Left ventricle myocardium inferior (tissue), 1 donor: ENCODE results near the gene NRXN2. TPM values are rescaled to one million over a fixed set of nuclear protein-coding genes. Genes with fewer than 3 reads are reported as not detected.

Source experiments
- DNase-seq: peaks from one replicate; pipeline ENCODE4 v3.0.0-alpha.2; 2020
- H3K27ac ChIP-seq: fragments of 200-600 bp; replicated peaks from 2 replicates; pipeline ENCODE4 v1.8.0; 2021
- H3K27me3 ChIP-seq: fragments of 200-600 bp; 2 replicates; pipeline ENCODE4 v1.8.0; 2021; ENCODE audit warnings: low read depth
- H3K36me3 ChIP-seq: fragments of 200-600 bp; 2 replicates; pipeline ENCODE4 v1.8.0; 2021
- H3K4me1 ChIP-seq: fragments of 200-600 bp; 2 replicates; pipeline ENCODE4 v1.8.0; 2021
- H3K4me3 ChIP-seq: fragments of 200-600 bp; 2 replicates; pipeline ENCODE4 v1.8.0; 2021; ENCODE audit warnings: mild to moderate bottlenecking, moderate library complexity
- H3K9me3 ChIP-seq: fragments of 200-600 bp; replicated peaks from 2 replicates; pipeline ENCODE4 v1.8.0; 2021
- intact Hi-C: fragments of 100-400 bp; cut with micrococcal nuclease; formaldehyde crosslinking; loops from one replicate; pipeline ENCODE4 v1.11.0; 2022
- total RNA-seq: library from RNA; stranded (reverse); fragmentation: NEBNext Ultra II Directional; extraction: Animal tissue kit (Norgen Biotek cat#: 25700); gene quantifications from one replicate; pipeline ENCODE4 v1.2.1, GENCODE V29; 2021
- TF ChIP-seq, protein P1 (sequence below): fragments of 200-600 bp; IDR thresholded peaks from 2 replicates; pipeline ENCODE4 v1.8.0; 2021; ENCODE audit warnings: antibody characterized with exemption, mild to moderate bottlenecking, borderline replicate concordance
- donor health status: DM: no; HTN: yes; CAD: no; lungs with severe emphysema.

NRXN2 gene
- total RNA-seq, 1 donor from 2014 or later, result 0.71 TPM

DNA sequence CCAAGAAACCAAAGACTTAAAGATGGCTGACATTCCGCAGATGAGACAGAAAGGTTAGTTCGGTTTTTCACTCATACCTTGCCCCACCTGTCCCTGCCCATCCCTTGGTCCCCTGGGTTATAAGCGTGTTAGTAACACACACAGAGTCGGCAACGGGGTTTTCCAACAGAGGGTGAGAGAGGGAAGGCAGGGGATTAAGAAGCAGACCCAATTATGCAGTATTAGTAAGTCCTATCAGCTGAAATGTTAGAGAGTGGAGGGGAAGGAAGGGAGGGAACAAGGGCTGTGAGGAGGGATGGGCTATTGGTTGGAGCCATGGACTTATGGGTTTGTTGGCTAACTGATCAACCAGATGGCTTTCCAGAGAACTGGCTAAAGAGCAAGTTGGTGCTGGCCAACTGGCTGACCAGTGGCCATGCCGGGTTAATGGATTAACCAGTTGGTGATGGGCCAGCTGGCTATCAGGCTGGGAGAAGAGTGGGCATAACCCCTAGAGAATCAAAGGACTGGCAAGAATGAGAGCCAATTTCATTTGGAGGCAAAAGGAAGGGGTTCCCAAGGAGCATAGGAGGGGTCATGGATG, 45.5 kb downstream of the NRXN2 start:
- TF ChIP-seq, protein P1, sequence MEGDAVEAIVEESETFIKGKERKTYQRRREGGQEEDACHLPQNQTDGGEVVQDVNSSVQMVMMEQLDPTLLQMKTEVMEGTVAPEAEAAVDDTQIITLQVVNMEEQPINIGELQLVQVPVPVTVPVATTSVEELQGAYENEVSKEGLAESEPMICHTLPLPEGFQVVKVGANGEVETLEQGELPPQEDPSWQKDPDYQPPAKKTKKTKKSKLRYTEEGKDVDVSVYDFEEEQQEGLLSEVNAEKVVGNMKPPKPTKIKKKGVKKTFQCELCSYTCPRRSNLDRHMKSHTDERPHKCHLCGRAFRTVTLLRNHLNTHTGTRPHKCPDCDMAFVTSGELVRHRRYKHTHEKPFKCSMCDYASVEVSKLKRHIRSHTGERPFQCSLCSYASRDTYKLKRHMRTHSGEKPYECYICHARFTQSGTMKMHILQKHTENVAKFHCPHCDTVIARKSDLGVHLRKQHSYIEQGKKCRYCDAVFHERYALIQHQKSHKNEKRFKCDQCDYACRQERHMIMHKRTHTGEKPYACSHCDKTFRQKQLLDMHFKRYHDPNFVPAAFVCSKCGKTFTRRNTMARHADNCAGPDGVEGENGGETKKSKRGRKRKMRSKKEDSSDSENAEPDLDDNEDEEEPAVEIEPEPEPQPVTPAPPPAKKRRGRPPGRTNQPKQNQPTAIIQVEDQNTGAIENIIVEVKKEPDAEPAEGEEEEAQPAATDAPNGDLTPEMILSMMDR, result no peak
- intact Hi-C loops, result no loop called here
- H3K27ac ChIP-seq, result no peak overlapping the region
- H3K4me3 ChIP-seq, result no peak overlapping the region
- H3K36me3 ChIP-seq, result no peaks in the 10 kb centered on the region
- H3K4me1 ChIP-seq, result peaks cover 16% of the 10 kb centered on the region
- H3K27me3 ChIP-seq, result peaks cover 50% of the 10 kb centered on the region
- DNase-seq, result no peak
- H3K9me3 ChIP-seq, result no peaks in the 10 kb centered on the region

DNA sequence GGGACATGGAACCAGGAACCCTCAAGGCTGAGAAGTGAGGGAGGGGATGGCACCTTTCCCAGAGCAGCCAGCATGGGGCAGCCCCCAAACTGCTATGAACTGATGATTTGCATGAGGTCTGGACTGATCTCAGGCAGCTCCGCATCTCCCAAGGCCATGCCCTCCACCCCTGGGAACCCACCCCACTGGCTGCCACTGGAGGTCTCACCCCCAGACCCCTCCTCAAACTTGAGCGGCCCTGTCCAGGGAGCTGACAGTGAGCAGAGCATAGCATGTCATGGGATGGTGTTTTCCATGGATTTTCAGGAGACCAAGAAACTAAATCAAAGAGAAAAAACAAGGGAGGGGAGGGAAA, 46.8 kb downstream of the NRXN2 start:
- no peak overlapping the region for H3K4me3 ChIP-seq
- no peak for DNase-seq
- TF ChIP-seq, protein P1, result no peak
- peaks cover 16% of the 10 kb centered on the region for H3K4me1 ChIP-seq
- H3K27me3 ChIP-seq, result peaks cover 51% of the 10 kb centered on the region
- intact Hi-C loops, result no loop called here
- H3K36me3 ChIP-seq, result no peaks in the 10 kb centered on the region
- H3K9me3 ChIP-seq, result no peaks in the 10 kb centered on the region
- no peak overlapping the region for H3K27ac ChIP-seq

DNA sequence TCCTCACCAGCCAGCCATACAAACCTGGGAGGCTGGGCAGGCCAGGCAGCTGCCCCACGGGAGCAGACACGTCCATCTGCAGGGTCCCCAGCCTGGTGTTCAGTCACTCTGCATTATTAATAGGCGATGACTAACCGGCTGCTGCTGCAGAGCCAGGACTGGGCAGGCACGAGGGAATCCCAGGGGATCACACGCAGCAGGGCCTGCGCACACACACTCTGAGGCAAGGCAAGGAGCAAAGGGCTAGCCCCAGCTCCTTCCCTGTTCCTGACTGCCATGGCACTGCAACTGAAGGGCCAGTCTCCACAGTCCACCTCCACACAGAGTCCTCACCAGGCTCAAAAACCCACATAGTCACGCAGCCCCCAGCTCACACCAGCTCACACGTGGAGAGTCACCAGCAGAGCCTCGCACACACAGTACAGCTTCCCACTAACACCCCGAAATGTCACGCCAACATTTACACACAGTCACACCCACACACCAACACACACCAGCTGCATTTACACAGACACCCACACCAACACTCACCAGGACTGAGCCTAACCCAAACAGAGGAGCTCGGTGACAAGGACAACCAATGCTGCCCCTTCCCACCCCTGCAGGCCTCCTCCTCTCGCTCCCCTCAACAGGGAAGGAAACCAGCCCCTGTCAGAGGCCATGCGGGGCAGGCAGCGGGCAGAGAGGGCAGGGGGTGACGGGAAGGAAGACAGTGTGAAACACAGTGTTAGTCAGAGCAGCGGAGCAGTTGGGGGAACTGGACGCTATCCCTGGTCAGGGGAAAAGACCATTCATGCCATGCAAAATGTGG, 47.3 kb downstream of the NRXN2 start:
- peak; percentile 80 for DNase-seq
- no peaks in the 10 kb centered on the region for H3K9me3 ChIP-seq
- H3K4me3 ChIP-seq, result no peak overlapping the region
- H3K27ac ChIP-seq, result peak overlapping the region; percentile 65
- peaks cover 16% of the 10 kb centered on the region for H3K4me1 ChIP-seq
- peaks cover 54% of the 10 kb centered on the region for H3K27me3 ChIP-seq
- TF ChIP-seq, protein P1, result no peak
- no peaks in the 10 kb centered on the region for H3K36me3 ChIP-seq
- intact Hi-C loops, result no loop called here

DNA sequence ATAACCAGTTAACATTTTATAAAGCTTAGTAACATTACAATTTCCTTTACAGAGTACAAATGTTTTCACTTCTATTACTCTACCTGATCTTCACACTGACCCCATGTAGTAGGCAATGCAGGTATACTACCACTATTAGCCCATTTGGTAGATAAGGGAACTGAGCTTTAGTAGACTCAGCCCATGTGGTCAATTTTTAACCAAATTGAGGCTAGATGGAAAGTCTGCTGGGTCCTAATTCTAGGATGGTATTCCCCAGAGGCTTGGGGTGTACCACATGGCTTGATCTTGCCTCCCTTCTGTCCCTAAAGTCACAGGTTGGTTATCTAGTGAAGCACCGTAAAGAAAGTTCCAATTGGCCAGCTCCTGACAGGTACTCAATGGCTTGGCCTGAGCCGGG, 48.2 kb downstream of the NRXN2 start:
- Histone ChIP-seq H3K9me3 (no peaks in the 10 kb centered on the region), H3K27ac (peak overlapping the region; percentile 65), H3K36me3 (no peaks in the 10 kb centered on the region), H3K27me3 (peaks cover 61% of the 10 kb centered on the region), H3K4me3 (no peak overlapping the region), H3K4me1 (peaks cover 16% of the 10 kb centered on the region)
- TF ChIP-seq, protein P1, result no peak
- intact Hi-C loops, result no loop called here
- DNase-seq, result no peak

DNA sequence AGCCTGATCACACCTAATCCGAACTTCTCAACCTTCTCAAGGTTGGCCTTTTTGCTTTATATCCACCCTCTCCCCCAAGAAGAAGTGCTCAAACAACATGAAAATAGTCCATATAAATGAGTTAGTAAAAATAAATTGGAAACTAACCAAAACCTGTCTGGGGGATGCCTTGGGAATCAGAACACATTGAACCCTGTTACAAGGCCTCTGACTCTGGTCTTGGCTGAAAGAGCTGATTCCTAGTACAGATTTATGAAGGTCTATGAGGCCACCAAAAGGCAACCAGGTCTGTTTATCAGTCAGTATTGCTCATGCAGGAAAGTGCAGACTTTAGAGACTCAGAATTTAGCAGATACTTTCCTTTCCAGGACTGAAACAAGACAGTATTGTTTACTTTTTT, 49.7 kb downstream of the NRXN2 start:
- Histone ChIP-seq H3K27me3 (peaks cover 67% of the 10 kb centered on the region), H3K4me1 (peaks cover 16% of the 10 kb centered on the region)
- TF ChIP-seq, protein P1, result no peak

More for the DNA sequence above, 49.7 kb downstream of the NRXN2 start:
- Histone ChIP-seq H3K27ac (no peak overlapping the region), H3K9me3 (no peaks in the 10 kb centered on the region), H3K4me3 (no peak overlapping the region), H3K36me3 (no peaks in the 10 kb centered on the region)
- intact Hi-C loops, result no loop called here
- DNase-seq, result no peak
